Smooth muscle cell (in vitro differentiated cells): ENCODE measurements around the gene PPEF2. TPM values are rescaled to one million over a fixed set of nuclear protein-coding genes. Genes with fewer than 3 reads are reported as not detected.

ENCODE experiments used
- DNase-seq: peaks from one replicate; lab custom pipeline; 2025; ENCODE audit not compliant: unreplicated experiment; lab: John Stamatoyannopoulos, UW
- H2AFZ ChIP-seq: fragments of 200-600 bp; sonication (generic); 2 replicates; pipeline ENCODE4 v1.6.0; 2016; ENCODE audit warnings: antibody characterized with exemption, low read depth, mild to moderate bottlenecking
- H3F3A ChIP-seq: fragments of 200-600 bp; sonication (generic); 2 replicates; pipeline ENCODE4 v1.6.0; 2017; ENCODE audit warnings: antibody characterized with exemption, low read depth
- H3K27ac ChIP-seq: fragments of 200-600 bp; sonication (generic); 2 replicates; pipeline ENCODE4 v1.5.1; 2016; ENCODE audit warnings: low read depth, mild to moderate bottlenecking
- H3K27me3 ChIP-seq: fragments of 200-600 bp; sonication (generic); 2 replicates; pipeline ENCODE4 v1.6.1; 2016; ENCODE audit warnings: low read depth, mild to moderate bottlenecking
- H3K36me3 ChIP-seq: fragments of 200-600 bp; sonication (generic); 2 replicates; pipeline ENCODE4 v1.5.1; 2016; ENCODE audit warnings: low read depth
- H3K4me1 ChIP-seq: fragments of 200-600 bp; sonication (generic); 2 replicates; pipeline ENCODE4 v1.5.1; 2016; ENCODE audit warnings: low read depth
- H3K4me2 ChIP-seq: fragments of 200-600 bp; sonication (generic); 2 replicates; pipeline ENCODE4 v1.6.0; 2016; ENCODE audit warnings: mild to moderate bottlenecking
- H3K4me3 ChIP-seq: fragments of 200-600 bp; sonication (generic); 2 replicates; pipeline ENCODE4 v1.5.1; 2016; ENCODE audit warnings: mild to moderate bottlenecking
- H3K79me2 ChIP-seq: fragments of 200-600 bp; sonication (generic); 2 replicates; pipeline ENCODE4 v1.6.0; 2016; ENCODE audit warnings: low read depth, mild to moderate bottlenecking
- H3K9ac ChIP-seq: fragments of 200-600 bp; sonication (generic); 2 replicates; pipeline ENCODE4 v1.6.0; 2016; ENCODE audit warnings: low read depth
- H3K9me3 ChIP-seq: fragments of 200-600 bp; sonication (generic); replicated peaks from 2 replicates; pipeline ENCODE4 v1.5.1; 2016; ENCODE audit warnings: low read depth
- H4K20me1 ChIP-seq: fragments of 200-600 bp; sonication (generic); 2 replicates; pipeline ENCODE4 v1.6.0; 2016; ENCODE audit warnings: low read depth
- WGBS: methylation state at CpG from one replicate; pipeline ENCODE4 v1.1.7; 2016; ENCODE audit warnings: low lambda C conversion rate; 5-methylcytosine and 5-hydroxymethylcytosine counted together
- polyA plus RNA-seq: library from polyadenylated mRNA; unstranded; fragments of >200 nt; fragmentation: Nextera tagmentation; extraction: Ambion mirVana; gene quantifications from 2 replicates; pipeline ENCODE4 v1.2.1, GENCODE V29; 2016
- total RNA-seq: library from RNA; depleted of rRNA; stranded (reverse); fragments of >200 nt; gene quantifications from 2 replicates; pipeline ENCODE4 v1.2.3, GENCODE V29; 2014
- TF ChIP-seq, protein P1 (sequence below): fragments of 200-600 bp; sonication (generic); IDR thresholded peaks from 2 replicates; pipeline ENCODE4 v1.5.1; 2017; ENCODE audit warnings: borderline replicate concordance, mild to moderate bottlenecking, antibody characterized with exemption; ENCODE audit not compliant: insufficient read depth, poor library complexity, severe bottlenecking

The PPEF2 gene
- total and polyA plus RNA-seq, 2 experiments from 2014 or later = not detected

DNA sequence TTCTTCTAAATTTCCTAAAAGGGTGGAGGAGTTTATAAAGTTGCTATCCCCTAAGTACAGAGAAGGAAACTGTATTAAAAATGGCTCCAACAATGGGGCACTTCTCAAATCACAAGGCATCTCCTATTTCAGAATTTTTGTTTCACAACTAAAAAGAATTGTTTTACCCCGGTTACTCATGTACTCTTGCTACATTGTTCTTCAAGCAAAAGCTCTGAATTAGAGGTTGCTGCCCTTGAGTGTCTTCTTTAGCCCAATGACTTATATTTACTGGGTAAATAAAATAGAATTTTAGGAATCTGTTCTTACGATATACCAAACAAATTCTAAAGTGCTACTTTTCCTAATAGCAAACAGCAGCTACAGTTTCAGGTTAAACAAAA is 67.5 kb downstream of the PPEF2 start:
- TF ChIP-seq, protein P1, sequence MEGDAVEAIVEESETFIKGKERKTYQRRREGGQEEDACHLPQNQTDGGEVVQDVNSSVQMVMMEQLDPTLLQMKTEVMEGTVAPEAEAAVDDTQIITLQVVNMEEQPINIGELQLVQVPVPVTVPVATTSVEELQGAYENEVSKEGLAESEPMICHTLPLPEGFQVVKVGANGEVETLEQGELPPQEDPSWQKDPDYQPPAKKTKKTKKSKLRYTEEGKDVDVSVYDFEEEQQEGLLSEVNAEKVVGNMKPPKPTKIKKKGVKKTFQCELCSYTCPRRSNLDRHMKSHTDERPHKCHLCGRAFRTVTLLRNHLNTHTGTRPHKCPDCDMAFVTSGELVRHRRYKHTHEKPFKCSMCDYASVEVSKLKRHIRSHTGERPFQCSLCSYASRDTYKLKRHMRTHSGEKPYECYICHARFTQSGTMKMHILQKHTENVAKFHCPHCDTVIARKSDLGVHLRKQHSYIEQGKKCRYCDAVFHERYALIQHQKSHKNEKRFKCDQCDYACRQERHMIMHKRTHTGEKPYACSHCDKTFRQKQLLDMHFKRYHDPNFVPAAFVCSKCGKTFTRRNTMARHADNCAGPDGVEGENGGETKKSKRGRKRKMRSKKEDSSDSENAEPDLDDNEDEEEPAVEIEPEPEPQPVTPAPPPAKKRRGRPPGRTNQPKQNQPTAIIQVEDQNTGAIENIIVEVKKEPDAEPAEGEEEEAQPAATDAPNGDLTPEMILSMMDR = no peak
- Histone ChIP-seq H3K27me3 (no peaks in the 10 kb centered on the region), H3F3A (no peaks in the 10 kb centered on the region), H3K4me3 (no peak overlapping the region), H3K79me2 (no peaks in the 10 kb centered on the region), H3K4me1 (no peaks in the 10 kb centered on the region), H3K9me3 (no peaks in the 10 kb centered on the region), H4K20me1 (no peaks in the 10 kb centered on the region), H2AFZ (no peak overlapping the region), H3K27ac (no peak overlapping the region), H3K9ac (no peak overlapping the region), H3K4me2 (no peak overlapping the region), H3K36me3 (no peaks in the 10 kb centered on the region)
- WGBS = 96% methylated on average over 2 of the region's 2 CpGs
- DNase-seq = no peak

DNA sequence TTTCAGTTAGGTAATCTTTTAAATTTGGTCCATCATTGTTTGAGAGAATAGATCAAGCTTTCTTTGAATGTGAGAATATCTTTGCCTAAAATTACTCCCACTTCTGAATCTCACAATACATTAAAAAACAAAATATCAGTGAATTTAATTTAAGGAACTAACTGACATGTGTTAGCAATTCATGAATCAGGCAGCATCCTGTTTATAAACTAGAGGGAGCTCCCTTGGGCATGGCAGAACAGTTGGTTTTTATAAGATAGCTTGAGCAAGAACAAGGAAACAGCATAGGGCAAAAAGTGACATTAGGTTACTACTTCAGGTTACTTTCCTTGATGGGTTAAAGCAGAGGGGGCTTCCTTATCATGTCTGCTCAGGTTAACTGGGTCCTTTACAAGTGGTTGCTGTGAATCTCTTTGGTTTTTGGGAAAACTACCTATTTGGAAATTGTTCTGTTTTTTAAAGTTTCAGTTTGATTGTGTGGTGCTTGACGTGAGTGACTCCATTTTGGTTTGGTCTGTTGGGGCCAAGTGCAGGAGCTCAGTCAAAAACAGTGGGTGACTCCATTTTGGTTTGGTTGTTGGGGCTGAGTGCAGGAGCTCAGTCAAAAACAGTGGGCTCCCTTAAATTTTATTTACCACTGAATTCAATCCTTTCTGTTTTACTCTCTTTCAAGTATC is 68.0 kb downstream of the PPEF2 start:
- TF ChIP-seq, protein P1 = no peak
- no peaks in the 10 kb centered on the region for H3K27me3 ChIP-seq
- no peak overlapping the region for H3K27ac ChIP-seq
- no peak overlapping the region for H2AFZ ChIP-seq
- H3K4me3 ChIP-seq = no peak overlapping the region
- H3K9ac ChIP-seq = no peak overlapping the region
- H4K20me1 ChIP-seq = no peaks in the 10 kb centered on the region
- H3K4me2 ChIP-seq = no peak overlapping the region
- H3K9me3 ChIP-seq = no peaks in the 10 kb centered on the region
- WGBS = 91% methylated on average over 1 of the region's 1 CpG
- DNase-seq = no peak
- H3K79me2 ChIP-seq = no peaks in the 10 kb centered on the region
- no peaks in the 10 kb centered on the region for H3K36me3 ChIP-seq
- H3K4me1 ChIP-seq = no peaks in the 10 kb centered on the region
- no peaks in the 10 kb centered on the region for H3F3A ChIP-seq

DNA sequence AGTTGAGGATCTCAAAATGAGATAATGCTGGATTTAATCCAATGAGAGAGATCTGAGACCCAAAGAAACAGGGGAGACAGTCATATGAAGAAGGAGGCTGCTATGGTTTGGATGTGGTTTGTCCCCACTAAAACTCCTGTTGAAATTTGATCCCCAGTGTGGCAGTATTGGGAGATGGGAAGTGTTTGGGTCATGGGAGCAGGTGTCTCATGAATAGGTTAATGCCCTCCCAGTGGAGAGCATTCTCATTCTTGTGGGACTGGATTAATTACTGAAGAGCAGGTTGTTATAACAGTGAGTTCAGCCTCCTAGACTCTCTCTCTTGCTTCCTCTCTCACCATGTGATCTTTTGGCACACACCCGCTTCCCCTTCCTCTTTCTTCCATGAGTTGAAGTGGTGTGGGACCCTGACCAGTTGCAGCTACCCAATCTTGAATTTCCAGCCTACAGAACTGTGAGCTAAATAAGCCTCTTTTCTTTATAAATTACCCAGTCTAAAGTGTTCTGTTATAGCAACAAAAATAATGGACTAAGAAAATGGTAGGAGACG is 70.3 kb downstream of the PPEF2 start:
- Histone ChIP-seq H3K4me1 (no peaks in the 10 kb centered on the region), H3F3A (no peaks in the 10 kb centered on the region), H3K27ac (no peak overlapping the region), H3K4me2 (no peak overlapping the region), H3K79me2 (no peaks in the 10 kb centered on the region), H3K36me3 (no peaks in the 10 kb centered on the region), H3K9ac (no peak overlapping the region), H3K9me3 (no peaks in the 10 kb centered on the region), H3K27me3 (no peaks in the 10 kb centered on the region), H3K4me3 (no peak overlapping the region), H2AFZ (no peak overlapping the region), H4K20me1 (no peaks in the 10 kb centered on the region)
- 98% methylated on average over 2 of the region's 2 CpGs for WGBS
- TF ChIP-seq, protein P1 = no peak
- DNase-seq = no peak

DNA sequence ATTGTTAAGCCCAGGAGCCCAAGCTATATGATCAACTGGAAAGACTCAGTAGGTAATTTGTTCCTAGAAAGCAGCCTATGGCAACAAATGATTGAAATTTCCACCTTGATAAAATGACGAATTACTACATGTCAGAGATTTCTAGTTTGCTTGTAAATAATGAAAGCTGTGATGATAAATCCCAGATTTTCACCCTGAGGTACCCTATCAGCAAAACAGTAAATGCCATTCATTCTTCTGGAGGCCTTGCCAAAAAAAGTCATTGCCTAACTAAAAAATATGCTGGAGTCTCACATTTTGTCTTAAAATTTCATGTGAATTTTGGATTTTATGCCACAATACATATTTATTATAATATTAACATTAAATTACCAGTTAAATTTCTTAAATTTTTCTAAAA is 71.3 kb downstream of the PPEF2 start:
- 81% methylated on average over 1 of the region's 1 CpG for WGBS
- Histone ChIP-seq H3K27ac (no peak overlapping the region), H3K79me2 (no peaks in the 10 kb centered on the region), H3K4me3 (no peak overlapping the region), H3K9me3 (no peaks in the 10 kb centered on the region), H3K9ac (no peak overlapping the region), H3F3A (no peaks in the 10 kb centered on the region), H3K27me3 (no peaks in the 10 kb centered on the region), H4K20me1 (no peaks in the 10 kb centered on the region), H2AFZ (no peak overlapping the region), H3K4me2 (no peak overlapping the region), H3K4me1 (no peaks in the 10 kb centered on the region), H3K36me3 (no peaks in the 10 kb centered on the region)
- no peak for DNase-seq
- TF ChIP-seq, protein P1 = no peak
